GM13976 (cell line): ENCODE results near the gene TRIM8.
A peak's percentile ranks its signal among the peaks of the same experiment; 100 is the strongest.

Experiments used
- DNase-seq: peaks from one replicate; pipeline ENCODE4 v3.0.0; 2012; ENCODE audit warnings: low spot score
- CTCF ChIP-seq: IDR thresholded peaks from 2 replicates; pipeline ENCODE4 v1.5.1; 2012; ENCODE audit warnings: borderline replicate concordance, mild to moderate bottlenecking; ENCODE audit not compliant: insufficient read depth; ENCODE audit errors: extremely low read depth, missing control alignments, control extremely low read depth
- in situ Hi-C: fragments of 300-500 bp; cut with MboI; formaldehyde crosslinking; loops from one replicate; pipeline ENCODE4 v1.12.0; 2022; ENCODE audit warnings: low sequenced_read_pairs, mixed read lengths, inconsistent platforms; ENCODE audit not compliant: unreplicated experiment

The TRIM8 gene

GRCh38 chr10:102675666-102676533, 31.6 kb downstream of the TRIM8 start:
- in situ Hi-C loops = no loop called here
- peak; percentile 61 for DNase-seq
- no peak for TF ChIP-seq CTCF

GRCh38 chr10:102676534-102677315, 32.4 kb downstream of the TRIM8 start:
- in situ Hi-C loops = no loop called here
- no peak for DNase-seq
- no peak for TF ChIP-seq CTCF

- in situ Hi-C loops = no loop called here
- DNase-seq = no peak
- TF ChIP-seq CTCF = no peak
Measured at GRCh38 chr10:102677331-102678067, 33.2 kb downstream of the TRIM8 start.

- no peak for DNase-seq
- no peak for TF ChIP-seq CTCF
- in situ Hi-C loops = no loop called here
Measured at GRCh38 chr10:102678068-102678400, 33.8 kb downstream of the TRIM8 start.

GRCh38 chr10:102678842-102679289, 34.6 kb downstream of the TRIM8 start:
- DNase-seq = peak; percentile 75
- TF ChIP-seq CTCF = peak; percentile 83
- in situ Hi-C loops = no loop called here

- DNase-seq = no peak
- in situ Hi-C loops = no loop called here
- no peak for TF ChIP-seq CTCF
Measured at GRCh38 chr10:102679596-102679995, 35.3 kb downstream of the TRIM8 start.
